Progenitor cell of endocrine pancreas (in vitro differentiated cells): Measurements from ENCODE around the gene PPP2R5A. TPM values are rescaled to one million over a fixed set of nuclear protein-coding genes. Genes with fewer than 3 reads are reported as not detected.
"Not testable (repeated sequence)": the region's sequence is repeated elsewhere in the genome, so short reads cannot be mapped to it uniquely, and the experiment has no call there.

ENCODE experiments used
- DNase-seq: peaks from one replicate; pipeline ENCODE4 v3.0.0; 2021; ENCODE audit warnings: low spot score; ENCODE audit not compliant: unreplicated experiment
- H3K27ac Mint-ChIP-seq: 2 replicates; pipeline ENCODE4 v1.8.0; 2021; ENCODE audit warnings: mild to moderate bottlenecking, moderate library complexity, mixed read lengths
- H3K27me3 Mint-ChIP-seq: 2 replicates; pipeline ENCODE4 v1.8.0; 2021; ENCODE audit warnings: mixed read lengths
- H3K36me3 Mint-ChIP-seq: 2 replicates; pipeline ENCODE4 v1.8.0; 2022; ENCODE audit warnings: mixed read lengths; ENCODE audit not compliant: insufficient read depth
- H3K4me1 Mint-ChIP-seq: 2 replicates; pipeline ENCODE4 v1.8.0; 2021; ENCODE audit warnings: low read depth, mixed read lengths
- H3K4me3 Mint-ChIP-seq: 2 replicates; pipeline ENCODE4 v1.8.0; 2021; ENCODE audit warnings: low read depth, mild to moderate bottlenecking, moderate library complexity, mixed read lengths
- H3K9me3 Mint-ChIP-seq: 2 replicates; pipeline ENCODE4 v1.8.0; 2021; ENCODE audit warnings: low read depth, mixed read lengths
- CTCF ChIP-seq: fragments of 200-600 bp; sonication (generic); IDR thresholded peaks from one replicate; pipeline ENCODE4 v1.5.0; 2021; ENCODE audit warnings: antibody characterized with exemption, mild to moderate bottlenecking; ENCODE audit not compliant: unreplicated experiment
- total RNA-seq: library from RNA; stranded (reverse); gene quantifications from 2 replicates; pipeline ENCODE4 v1.2.1, GENCODE V29; 2021

PPP2R5A gene
- total RNA-seq, 1 donor from 2014 or later = 21.4 TPM

- Mint-ChIP-seq H3K27ac (no peak overlapping the region), H3K4me1 (peaks cover 14% of the 10 kb centered on the region), H3K4me3 (no peak overlapping the region), H3K9me3 (no peaks in the 10 kb centered on the region), H3K36me3 (peaks cover 4% of the 10 kb centered on the region), H3K27me3 (no peaks in the 10 kb centered on the region)
- DNase-seq = no peak
- no peak for TF ChIP-seq CTCF
Observed at GRCh38 chr1:212297338-212297737, 12.1 kb downstream of the PPP2R5A start.

- Mint-ChIP-seq H3K9me3 (peaks cover 9% of the 10 kb centered on the region), H3K4me3 (no peak overlapping the region)
- no peak for TF ChIP-seq CTCF
Observed at GRCh38 chr1:212301580-212301979, 16.4 kb downstream of the PPP2R5A start.

GRCh38 chr1:212302745-212303383, 17.7 kb downstream of the PPP2R5A start:
- peaks cover 10% of the 10 kb centered on the region for H3K9me3 Mint-ChIP-seq
- H3K4me3 Mint-ChIP-seq = no peak overlapping the region
- H3K36me3 Mint-ChIP-seq = peaks cover 16% of the 10 kb centered on the region
- H3K4me1 Mint-ChIP-seq = peaks cover 2% of the 10 kb centered on the region
- H3K27me3 Mint-ChIP-seq = no peaks in the 10 kb centered on the region
- DNase-seq = no peak
- no peak overlapping the region for H3K27ac Mint-ChIP-seq
- no peak for TF ChIP-seq CTCF

More at GRCh38 chr1:212301580-212301979, 16.4 kb downstream of the PPP2R5A start:
- H3K36me3 Mint-ChIP-seq = peaks cover 13% of the 10 kb centered on the region
- H3K27me3 Mint-ChIP-seq = no peaks in the 10 kb centered on the region
- no peak for DNase-seq
- no peak overlapping the region for H3K27ac Mint-ChIP-seq
- peaks cover 2% of the 10 kb centered on the region for H3K4me1 Mint-ChIP-seq

- no peaks in the 10 kb centered on the region for H3K27me3 Mint-ChIP-seq
- H3K27ac Mint-ChIP-seq = no peak overlapping the region
- peaks cover 27% of the 10 kb centered on the region for H3K36me3 Mint-ChIP-seq
Observed at GRCh38 chr1:212305342-212305741, 20.1 kb downstream of the PPP2R5A start.

GRCh38 chr1:212305984-212306452, 20.8 kb downstream of the PPP2R5A start:
- Mint-ChIP-seq H3K36me3 (peaks cover 27% of the 10 kb centered on the region), H3K27ac (peak overlapping the region; percentile 93), H3K9me3 (peaks cover 19% of the 10 kb centered on the region)
- not testable (repeated sequence) for H3K4me1 Mint-ChIP-seq, DNase-seq, H3K27me3 Mint-ChIP-seq, H3K4me3 Mint-ChIP-seq

More at GRCh38 chr1:212305342-212305741, 20.1 kb downstream of the PPP2R5A start:
- Mint-ChIP-seq H3K4me3 (no peak overlapping the region), H3K4me1 (peaks cover 2% of the 10 kb centered on the region), H3K9me3 (peaks cover 19% of the 10 kb centered on the region)
- no peak for DNase-seq
- no peak for TF ChIP-seq CTCF

GRCh38 chr1:212309967-212310366, 24.8 kb downstream of the PPP2R5A start:
- Mint-ChIP-seq H3K27me3 (no peaks in the 10 kb centered on the region), H3K36me3 (peaks cover 25% of the 10 kb centered on the region), H3K9me3 (peaks cover 19% of the 10 kb centered on the region), H3K4me1 (peaks cover 2% of the 10 kb centered on the region), H3K4me3 (no peak overlapping the region), H3K27ac (peak overlapping the region; percentile 79)
- TF ChIP-seq CTCF = no peak
- DNase-seq = no peak
